ENCODE data around the gene UBTD2. TPM values are rescaled to one million over a fixed set of nuclear protein-coding genes. Genes with fewer than 3 reads are reported as not detected.

Gene UBTD2
- total RNA-seq, 4 donors from 2014 or later = 21.6 to 38.2 (median 25.2) TPM

DNA sequence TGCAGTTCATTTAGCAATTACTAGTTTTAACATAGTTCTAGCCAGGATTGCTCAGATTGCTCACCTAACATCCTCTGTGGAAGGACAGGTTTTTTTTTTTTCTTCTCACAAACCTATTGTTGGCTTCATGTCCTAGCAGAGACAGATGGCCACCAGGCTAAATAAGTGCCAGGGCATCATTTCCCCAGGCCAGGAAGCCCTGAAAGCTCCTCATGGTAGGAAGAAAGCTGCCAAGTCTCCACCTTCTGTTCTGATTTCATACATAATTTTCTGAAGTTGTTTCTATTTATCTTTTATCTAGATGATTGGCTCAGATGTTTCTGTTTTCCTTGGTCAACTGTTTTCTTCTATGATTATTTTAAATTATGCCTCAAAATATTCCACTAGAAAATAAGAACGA is 58.6 kb downstream of the UBTD2 start:
- H3K27ac ChIP-seq = no peak overlapping the region
- no peak overlapping the region for H3K4me3 ChIP-seq
- TF ChIP-seq, protein P1, sequence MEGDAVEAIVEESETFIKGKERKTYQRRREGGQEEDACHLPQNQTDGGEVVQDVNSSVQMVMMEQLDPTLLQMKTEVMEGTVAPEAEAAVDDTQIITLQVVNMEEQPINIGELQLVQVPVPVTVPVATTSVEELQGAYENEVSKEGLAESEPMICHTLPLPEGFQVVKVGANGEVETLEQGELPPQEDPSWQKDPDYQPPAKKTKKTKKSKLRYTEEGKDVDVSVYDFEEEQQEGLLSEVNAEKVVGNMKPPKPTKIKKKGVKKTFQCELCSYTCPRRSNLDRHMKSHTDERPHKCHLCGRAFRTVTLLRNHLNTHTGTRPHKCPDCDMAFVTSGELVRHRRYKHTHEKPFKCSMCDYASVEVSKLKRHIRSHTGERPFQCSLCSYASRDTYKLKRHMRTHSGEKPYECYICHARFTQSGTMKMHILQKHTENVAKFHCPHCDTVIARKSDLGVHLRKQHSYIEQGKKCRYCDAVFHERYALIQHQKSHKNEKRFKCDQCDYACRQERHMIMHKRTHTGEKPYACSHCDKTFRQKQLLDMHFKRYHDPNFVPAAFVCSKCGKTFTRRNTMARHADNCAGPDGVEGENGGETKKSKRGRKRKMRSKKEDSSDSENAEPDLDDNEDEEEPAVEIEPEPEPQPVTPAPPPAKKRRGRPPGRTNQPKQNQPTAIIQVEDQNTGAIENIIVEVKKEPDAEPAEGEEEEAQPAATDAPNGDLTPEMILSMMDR (IDR thresholded peaks at IDR 0.05) = no peak
- TF ChIP-seq POLR2A (IDR thresholded peaks at IDR 0.05) = no peak
- H3K27me3 ChIP-seq = no peaks in the 10 kb centered on the region
- peaks cover 0 to 26% (median 0%) of the 10 kb centered on the region in 3 donors for H3K36me3 ChIP-seq
- H3K4me1 ChIP-seq = no peaks in the 10 kb centered on the region
- no peaks in the 10 kb centered on the region for H3K9me3 ChIP-seq
- DNase-seq = no peak

DNA sequence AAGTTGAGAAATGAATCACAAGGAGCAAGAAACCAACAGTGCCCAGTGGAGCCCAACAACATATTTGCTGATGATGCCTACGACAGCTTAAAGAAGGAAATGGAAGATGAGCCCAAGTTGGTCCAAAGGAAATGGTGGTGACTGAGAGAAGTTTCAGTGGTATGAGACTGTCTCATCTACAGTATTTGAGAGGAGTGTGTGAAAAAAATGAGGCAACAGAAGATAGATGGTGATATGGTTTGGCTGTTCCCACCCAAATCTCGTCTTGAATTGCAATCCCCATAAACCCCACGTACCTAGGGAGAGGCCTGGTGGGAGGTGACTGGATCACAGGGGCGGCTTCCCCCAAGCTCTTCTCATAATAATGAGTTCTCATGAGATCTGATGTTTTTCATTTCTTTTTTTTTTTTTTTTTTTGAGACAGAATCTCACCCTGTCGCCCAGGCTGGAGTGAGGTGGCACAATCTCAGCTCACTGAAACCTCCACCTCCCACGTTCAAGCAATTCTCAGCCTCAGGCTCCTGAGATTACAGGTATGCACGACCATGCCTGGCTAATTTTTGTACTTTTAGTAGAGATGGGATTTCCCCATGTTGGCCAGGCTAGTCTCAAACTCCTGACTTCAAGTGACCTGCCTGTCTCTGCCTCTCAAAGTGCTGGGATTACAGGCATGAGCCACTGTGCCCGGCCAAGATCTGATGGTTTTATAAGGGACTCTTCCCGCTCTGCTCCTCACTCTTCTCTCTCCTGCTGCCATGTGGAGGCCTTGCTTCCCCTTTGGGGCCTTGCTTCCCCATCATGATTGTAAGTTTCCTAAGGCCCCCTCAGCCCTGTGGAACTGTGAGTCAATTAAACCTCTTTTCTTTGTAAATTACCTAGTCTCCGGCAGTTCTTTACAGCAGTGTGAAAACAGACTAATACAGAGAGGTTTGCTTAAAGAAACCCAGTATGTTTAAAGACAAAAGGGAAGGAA is 59.4 kb downstream of the UBTD2 start:
- peaks cover 0 to 26% (median 0%) of the 10 kb centered on the region in 3 donors for H3K36me3 ChIP-seq
- H3K27ac ChIP-seq = no peak overlapping the region
- TF ChIP-seq, protein P1 (IDR thresholded peaks at IDR 0.05) = no peak
- no peak for TF ChIP-seq POLR2A (IDR thresholded peaks at IDR 0.05)
- H3K4me3 ChIP-seq = no peak overlapping the region
- no peaks in the 10 kb centered on the region for H3K27me3 ChIP-seq
- H3K4me1 ChIP-seq = no peaks in the 10 kb centered on the region
- no peak for DNase-seq
- H3K9me3 ChIP-seq = no peaks in the 10 kb centered on the region

DNA sequence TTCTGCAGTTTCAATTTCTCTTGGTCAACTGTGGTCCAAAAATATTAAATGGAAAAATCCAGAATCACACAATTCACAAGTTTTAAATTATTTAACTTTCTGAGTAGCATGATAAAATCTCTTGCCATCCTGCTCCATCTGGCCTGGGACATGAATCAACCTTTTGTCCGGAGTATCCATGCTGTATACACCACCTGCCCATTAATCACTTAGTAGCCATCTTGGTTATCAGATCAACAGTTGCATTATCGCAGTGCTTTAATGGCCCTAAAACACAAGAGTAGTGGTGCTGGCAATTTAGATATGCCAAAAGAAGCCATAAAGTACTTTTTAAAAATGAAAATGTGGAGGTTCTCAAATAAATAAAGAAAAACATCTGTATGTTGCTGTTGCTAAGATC is 64.3 kb downstream of the UBTD2 start:
- Histone ChIP-seq H3K27ac (no peak overlapping the region), H3K36me3 (peaks cover 0 to 4% (median 0%) of the 10 kb centered on the region in 3 donors), H3K9me3 (no peaks in the 10 kb centered on the region), H3K4me1 (no peaks in the 10 kb centered on the region), H3K27me3 (no peaks in the 10 kb centered on the region), H3K4me3 (no peak overlapping the region)
- no peak for TF ChIP-seq POLR2A (IDR thresholded peaks at IDR 0.05)
- TF ChIP-seq, protein P1 (IDR thresholded peaks at IDR 0.05) = no peak
- DNase-seq = no peak

- H3K9me3 ChIP-seq = no peaks in the 10 kb centered on the region
- no peak overlapping the region for H3K4me3 ChIP-seq
- H3K27me3 ChIP-seq = no peaks in the 10 kb centered on the region
- TF ChIP-seq POLR2A (IDR thresholded peaks at IDR 0.05) = no peak
- TF ChIP-seq, protein P1 (IDR thresholded peaks at IDR 0.05) = no peak
- DNase-seq = no peak
- H3K4me1 ChIP-seq = no peaks in the 10 kb centered on the region
- no peak overlapping the region for H3K27ac ChIP-seq
- peaks cover 0 to 12% (median 0%) of the 10 kb centered on the region in 3 donors for H3K36me3 ChIP-seq
Observed at GRCh38 chr5:172216345-172216744, 67.2 kb downstream of the UBTD2 start.

- Histone ChIP-seq H3K4me3 (no peak overlapping the region), H3K27ac (no peak overlapping the region), H3K4me1 (no peaks in the 10 kb centered on the region), H3K36me3 (peaks cover 0 to 17% (median 0%) of the 10 kb centered on the region in 3 donors), H3K27me3 (no peaks in the 10 kb centered on the region), H3K9me3 (no peaks in the 10 kb centered on the region)
- no peak for DNase-seq
- TF ChIP-seq, protein P1 (IDR thresholded peaks at IDR 0.05) = no peak
- no peak for TF ChIP-seq POLR2A (IDR thresholded peaks at IDR 0.05)
Observed at GRCh38 chr5:172213126-172213525, 70.4 kb downstream of the UBTD2 start.
